GM12865 (cell line): ENCODE results near the gene RPL36AL.
A peak's percentile ranks its signal among the peaks of the same experiment; 100 is the strongest.

ENCODE experiments used
- DNase-seq: peaks from one replicate; pipeline ENCODE4 v3.0.0; 2010; ENCODE audit warnings: low read depth
- H3K4me3 ChIP-seq: 2 replicates; pipeline ENCODE4 v1.5.1; 2011; ENCODE audit warnings: mild to moderate bottlenecking, low read depth, low read length, control low read depth
- TF ChIP-seq, protein P1 (sequence below): IDR thresholded peaks from 2 replicates; pipeline ENCODE4 v1.5.1; 2011; ENCODE audit warnings: low read length, control low read depth, low read depth, inconsistent platforms; ENCODE audit not compliant: insufficient read depth; ENCODE audit errors: missing control alignments

The RPL36AL gene

DNA sequence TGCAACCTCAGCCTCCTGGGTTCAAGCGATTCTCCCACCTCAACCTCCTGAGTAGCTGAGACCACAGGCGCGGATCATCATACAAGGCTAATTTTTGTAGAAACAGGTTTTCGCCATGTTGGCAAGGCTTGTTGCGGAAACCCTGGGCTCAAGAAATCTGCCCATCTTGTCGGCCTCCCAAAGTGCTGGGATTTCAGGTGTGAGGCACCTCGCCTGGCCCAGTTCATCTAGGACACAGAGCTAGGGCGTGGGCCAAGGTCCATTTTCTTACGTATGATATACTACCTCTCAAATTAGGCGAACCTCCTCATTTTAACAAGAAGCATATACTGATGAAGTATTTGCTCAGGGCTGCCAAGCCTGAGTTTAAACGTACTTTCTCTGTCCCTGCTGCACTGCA lies 36.4 kb downstream of the RPL36AL start:
- no peak for DNase-seq
- TF ChIP-seq, protein P1, sequence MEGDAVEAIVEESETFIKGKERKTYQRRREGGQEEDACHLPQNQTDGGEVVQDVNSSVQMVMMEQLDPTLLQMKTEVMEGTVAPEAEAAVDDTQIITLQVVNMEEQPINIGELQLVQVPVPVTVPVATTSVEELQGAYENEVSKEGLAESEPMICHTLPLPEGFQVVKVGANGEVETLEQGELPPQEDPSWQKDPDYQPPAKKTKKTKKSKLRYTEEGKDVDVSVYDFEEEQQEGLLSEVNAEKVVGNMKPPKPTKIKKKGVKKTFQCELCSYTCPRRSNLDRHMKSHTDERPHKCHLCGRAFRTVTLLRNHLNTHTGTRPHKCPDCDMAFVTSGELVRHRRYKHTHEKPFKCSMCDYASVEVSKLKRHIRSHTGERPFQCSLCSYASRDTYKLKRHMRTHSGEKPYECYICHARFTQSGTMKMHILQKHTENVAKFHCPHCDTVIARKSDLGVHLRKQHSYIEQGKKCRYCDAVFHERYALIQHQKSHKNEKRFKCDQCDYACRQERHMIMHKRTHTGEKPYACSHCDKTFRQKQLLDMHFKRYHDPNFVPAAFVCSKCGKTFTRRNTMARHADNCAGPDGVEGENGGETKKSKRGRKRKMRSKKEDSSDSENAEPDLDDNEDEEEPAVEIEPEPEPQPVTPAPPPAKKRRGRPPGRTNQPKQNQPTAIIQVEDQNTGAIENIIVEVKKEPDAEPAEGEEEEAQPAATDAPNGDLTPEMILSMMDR, result no peak
- H3K4me3 ChIP-seq, result peak overlapping the region; percentile 81

DNA sequence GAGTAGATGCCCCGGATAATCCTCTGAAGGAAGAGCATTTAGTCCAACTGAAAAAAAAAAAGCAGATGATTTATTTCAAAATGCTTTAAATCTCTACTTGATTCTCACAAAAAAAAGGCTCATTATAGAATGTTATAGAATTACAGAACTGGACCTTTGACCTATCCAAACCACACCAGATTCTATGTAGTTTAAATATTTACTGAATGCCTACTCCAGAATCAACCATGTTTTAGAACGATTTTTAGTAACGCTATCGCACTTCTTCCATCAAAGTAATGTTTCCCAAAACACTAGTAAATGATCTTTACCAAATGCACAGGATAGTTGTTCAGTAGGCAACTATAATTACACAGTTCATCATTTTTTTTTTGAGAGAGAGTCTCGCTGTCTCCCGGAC lies 36.8 kb downstream of the RPL36AL start:
- peak overlapping the region; percentile 81 for H3K4me3 ChIP-seq
- no peak for DNase-seq
- TF ChIP-seq, protein P1, result no peak

DNA sequence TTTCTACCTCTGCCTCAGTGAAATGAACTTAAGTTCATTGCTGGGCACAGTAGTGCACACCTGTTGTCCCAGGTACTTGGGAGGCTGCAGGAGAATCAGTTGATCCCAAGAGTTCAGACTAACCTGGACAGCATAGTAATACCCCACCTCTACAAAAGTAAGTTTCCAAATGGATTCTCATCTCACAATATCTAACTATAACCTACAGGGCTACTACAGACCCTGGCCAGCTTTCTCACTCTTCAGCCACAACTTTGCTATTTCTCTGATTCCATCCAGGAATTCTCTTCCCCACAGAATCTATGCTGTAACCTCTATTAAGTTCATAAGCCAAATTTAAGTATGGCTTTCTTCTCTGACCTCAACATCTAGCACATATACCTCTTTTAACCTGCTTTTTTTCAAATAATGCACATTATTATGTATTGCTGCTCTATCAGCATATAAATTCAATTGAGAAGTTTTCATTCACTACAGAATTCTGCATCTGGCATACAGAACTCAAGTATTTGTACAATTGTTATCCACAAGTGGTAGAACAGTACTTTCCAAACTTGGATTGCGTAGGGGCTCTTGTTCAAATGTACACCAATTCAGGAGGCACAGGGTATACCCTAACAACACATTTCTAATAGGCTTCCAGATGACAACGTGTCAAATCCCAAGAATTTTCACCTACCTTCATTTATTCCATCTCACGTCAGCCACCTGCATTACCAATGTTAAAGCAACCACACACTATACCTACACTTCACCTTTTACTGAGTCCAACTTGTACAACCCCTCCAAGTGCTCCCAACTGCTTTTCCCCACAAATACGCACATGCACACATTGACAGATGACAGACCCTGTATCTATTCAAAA lies 38.1 kb downstream of the RPL36AL start:
- no peak for DNase-seq

DNA sequence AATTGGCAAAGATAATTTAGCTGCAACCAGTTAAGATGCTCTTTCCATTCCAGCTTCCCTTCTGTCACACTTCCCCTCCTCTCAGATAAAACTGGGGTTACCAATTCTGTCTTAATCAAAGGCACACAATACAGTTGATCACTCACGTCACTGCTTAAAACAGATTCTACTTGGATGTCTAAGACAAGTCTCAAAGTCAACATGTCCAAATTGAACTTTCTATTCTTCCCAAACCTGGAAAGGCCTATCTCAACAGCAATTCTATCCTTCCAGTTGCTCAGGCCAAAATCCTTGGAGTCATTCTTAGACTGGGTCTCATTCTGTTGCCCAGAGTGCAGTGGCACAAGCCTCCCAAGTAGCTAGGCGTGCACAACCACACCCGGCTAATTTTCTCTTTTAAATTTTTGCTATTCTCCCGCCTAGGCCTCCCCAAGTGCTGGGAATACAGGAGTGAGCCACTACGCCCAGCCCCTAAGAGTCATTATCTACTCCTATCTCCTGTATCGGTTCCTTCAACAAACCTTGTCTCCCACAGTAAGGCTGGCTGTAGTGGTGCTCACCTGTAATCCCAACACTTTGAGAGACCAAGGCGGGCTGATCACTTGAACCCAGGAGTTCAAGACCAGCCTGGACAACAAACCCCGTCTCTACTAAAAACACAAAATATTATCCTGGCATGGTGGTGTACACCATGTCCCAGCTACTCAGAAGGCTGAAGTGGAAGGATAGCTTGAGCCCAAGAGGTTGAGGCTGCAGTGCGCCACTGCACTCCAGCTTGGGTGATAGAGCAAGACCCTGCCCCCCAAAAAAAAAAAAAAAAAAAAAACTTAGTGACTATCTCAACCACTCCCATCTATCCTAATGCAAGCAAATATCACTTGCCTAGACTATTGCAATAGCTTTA lies 39.0 kb downstream of the RPL36AL start:
- no peak for DNase-seq
- no peak overlapping the region for H3K4me3 ChIP-seq
- TF ChIP-seq, protein P1, result no peak

More for the DNA sequence above, 38.1 kb downstream of the RPL36AL start:
- no peak overlapping the region for H3K4me3 ChIP-seq
- TF ChIP-seq, protein P1, result no peak

DNA sequence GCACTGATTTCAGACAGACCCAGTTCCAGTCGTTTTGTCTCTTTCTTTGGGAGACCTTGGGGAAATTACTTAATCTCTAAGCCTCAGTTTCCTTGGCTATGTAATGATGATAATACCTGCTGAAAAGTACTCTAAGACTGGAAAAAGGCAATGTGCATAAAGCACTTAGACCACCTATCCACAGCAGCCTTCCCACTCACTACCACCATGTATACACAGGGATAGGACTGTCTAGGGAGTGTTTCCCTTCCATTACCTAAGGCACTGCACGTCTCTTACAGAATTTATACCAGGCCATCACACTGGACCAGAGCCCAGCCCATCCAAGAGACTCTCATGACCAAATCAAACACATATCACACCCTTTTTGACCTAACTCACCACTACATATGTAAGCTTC lies 40.6 kb downstream of the RPL36AL start:
- no peak for DNase-seq
- no peak overlapping the region for H3K4me3 ChIP-seq
- TF ChIP-seq, protein P1, result no peak

DNA sequence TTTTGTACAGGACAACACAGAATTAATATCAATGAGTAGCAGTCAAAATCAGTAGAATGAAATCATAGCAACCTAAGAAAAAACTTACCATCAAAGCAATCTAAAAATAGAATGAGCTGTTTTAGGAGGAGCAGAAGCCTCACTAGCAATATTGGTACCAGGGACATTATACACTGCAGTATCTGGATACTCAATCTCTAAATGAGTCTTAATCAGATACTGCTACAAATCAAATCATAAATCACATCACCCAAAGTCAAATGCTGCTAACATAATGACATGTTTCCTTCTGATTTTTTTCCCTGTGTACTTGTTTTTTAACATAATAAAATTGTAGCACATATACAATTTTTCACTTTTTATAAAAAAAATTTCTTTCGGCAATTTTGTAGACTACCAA lies 42.3 kb downstream of the RPL36AL start:
- TF ChIP-seq, protein P1, result no peak
- no peak overlapping the region for H3K4me3 ChIP-seq
- no peak for DNase-seq
